Glomerular visceral epithelial cell (primary cell): ENCODE measurements around the gene RABL6.
"Not testable (repeated sequence)": the region's sequence is repeated elsewhere in the genome, so short reads cannot be mapped to it uniquely, and the experiment has no call there.

Source experiments
- DNase-seq: peaks from one replicate; pipeline ENCODE4 v3.0.0-alpha.2; 2016; ENCODE audit errors: extremely low spot score

RABL6 gene

DNA sequence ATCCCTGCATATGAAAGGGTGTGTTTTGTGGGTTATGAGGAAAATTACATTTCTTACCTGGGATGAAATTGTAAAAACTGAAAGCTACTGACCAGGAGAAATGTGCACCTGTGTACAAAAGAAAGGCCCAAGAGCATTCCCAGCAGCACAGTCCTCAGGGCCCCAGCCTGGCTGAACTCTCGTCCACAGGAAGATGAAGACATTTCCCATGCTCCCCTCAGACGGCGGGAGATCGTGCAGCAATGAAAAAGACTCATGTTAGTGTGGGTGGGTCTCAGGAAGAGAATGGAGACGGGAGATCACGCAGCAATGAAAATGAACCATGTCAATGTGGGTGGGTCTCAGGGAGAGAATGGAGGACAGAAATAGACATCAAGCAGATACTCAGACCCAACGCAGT lies 30.8 kb upstream of the RABL6 start:
- no peak for DNase-seq

DNA sequence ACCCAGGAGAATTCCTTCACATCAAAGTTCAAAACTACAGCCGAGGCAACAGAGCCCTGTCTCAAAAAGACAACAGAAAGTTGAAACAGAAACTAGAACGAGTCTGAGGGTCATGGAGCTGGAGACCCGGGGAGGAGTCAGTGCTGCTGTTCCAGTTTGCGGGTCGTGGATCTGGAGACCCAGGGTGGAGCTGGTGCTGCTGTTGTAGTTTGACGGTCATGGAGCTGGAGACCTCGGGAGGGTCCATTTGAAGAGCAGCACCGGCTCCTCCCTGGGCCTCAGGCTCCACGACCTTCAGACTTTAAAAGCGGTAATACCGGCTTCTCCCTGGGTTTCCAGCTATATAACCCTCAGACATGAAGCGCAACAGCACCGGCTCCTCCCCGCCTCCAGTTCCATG lies 30.4 kb upstream of the RABL6 start:
- no peak for DNase-seq

DNA sequence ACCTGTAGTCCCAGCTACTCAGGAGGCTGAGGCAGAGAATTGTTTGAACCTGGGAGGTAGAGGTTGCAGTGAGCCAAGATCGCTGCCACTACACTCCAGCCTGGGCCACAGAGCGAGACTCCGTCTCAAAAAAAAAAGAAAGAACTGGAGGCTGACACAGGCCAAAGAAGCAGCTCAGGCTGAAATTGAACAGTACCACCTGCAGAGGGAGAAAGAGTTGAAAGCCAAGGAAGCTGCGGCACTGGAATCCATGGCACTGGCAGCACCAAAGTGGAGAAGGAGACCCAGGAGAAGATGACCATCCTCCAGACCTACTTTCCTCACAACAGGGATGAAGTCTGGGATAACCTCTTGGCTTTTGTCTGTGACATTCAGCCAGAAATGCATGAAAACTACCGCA lies 27.9 kb upstream of the RABL6 start:
- DNase-seq = no peak

DNA sequence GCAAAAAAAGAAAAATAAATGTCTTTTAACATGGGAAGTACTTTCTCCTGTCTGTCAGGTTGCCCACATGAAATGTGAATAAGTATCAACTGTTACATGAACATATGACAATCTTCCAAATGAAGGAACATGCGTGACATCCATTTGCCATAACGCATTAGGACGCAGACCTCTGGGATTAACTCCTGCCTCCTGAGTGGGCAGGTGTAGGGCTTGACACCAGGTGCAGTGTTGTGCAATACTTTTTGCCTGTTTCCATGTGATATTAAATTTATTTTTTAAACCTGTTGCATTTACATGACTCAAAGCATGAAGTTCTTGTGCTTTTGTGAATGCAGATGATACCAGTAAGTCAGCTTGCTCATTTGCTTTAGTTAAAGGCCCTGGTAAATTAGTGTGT lies 25.3 kb upstream of the RABL6 start:
- no peak for DNase-seq

DNA sequence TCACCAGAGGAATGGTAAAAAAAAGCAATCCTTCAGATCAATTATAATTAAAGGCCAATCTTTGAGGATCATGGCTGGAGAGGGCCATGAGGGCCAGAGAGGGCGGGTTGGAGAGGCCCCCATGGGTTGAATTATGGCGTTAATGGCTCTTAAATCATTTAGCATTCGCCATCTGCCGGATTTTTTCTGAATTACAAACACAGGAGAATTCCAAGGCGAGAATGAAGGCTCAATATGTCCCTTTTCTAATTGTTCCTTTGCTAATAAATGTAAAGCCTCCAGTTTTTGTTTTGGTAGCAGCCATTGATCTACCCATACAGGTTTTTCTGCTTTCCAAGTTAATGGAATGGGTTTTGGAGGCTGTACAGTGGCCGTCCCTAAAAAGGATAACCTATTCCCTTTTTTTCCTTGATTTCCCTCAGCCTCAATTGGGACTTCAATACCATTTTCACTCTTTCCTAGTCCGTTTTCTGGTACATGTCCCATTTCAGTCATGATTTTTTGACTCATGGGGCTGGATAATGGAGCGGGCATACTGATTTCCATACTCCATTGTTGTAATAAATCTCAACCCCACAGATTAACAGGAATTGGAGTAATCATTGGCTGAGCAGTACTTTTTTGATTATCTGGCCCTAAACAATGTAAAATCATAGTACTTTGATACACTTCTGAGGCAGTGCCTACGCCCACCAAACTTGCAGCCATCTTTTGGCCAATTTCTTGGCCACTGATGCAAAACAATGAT lies 23.3 kb upstream of the RABL6 start:
- DNase-seq = no peak

DNA sequence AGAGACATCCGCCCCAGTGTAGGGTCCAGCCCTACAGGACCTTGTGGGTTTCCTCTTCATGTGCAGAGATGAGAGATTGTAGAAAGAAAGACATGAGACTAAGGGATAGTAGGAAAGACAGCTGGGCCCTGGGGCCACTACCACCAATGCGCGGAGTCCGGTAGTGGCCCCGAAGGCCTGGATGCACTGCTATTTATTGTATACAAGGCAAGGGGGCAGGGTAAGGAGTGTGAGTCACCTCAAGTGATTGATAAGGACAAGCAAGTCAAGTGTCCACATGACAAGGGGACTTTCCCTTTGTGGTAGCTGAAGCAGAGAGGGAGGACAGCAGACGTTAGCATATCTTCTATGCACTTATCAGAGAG lies 22.8 kb upstream of the RABL6 start:
- DNase-seq = no peak

DNA sequence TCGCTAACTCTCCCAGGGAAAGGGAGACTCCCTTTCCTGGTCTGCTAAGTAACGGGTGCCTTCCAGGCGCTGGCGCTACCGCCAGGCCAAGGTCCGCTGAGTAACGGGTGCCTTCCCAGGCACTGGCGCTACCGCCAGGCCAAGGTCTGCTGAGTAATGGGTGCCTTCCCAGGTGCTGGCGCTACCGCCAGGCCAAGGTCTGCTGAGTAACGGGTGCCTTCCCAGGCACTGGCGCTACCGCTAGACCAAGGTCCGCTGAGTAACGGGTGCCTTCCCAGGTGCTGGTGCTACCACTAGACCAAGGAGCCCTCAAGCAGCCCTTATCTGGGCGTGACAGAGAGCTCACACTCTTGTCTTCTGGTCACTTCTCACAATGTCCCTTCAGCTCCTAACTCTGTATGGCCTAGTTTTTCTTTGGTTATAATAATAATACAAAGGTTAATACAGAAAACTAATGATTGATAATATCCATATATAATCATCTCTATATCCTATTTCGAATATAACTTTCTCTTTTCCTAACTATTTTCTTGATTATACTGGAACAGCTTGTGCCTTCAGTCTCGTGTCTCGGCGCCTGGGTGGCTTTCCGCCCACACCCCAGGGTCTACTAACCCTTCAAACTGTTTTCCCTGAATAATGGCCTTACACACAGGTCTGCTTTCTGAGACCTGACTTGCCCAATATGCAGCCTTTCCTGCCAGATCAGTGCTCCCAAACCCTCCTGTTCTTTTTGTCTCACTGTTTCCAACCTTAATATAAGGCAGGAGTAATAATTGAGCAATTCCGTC lies 22.0 kb upstream of the RABL6 start:
- DNase-seq = not testable (repeated sequence)

DNA sequence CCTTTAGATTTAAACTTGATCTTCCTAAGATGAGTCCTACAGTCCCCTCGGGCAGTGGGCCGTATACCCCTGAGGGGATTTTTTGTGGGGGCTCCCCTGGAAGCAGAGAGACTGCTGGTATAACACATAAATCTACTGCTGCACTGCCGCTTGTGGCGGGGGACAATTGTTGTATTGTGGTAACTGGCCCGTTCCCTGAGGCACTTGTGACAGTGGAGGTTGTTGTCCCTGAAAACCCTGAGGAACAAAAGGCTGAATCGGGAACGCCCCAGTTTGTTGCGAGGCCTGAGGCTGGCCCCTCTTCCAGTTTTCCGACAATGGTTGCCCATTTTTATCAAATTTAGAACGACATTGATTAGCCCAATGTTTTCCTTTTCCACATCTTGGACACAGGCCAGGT lies 21.3 kb upstream of the RABL6 start:
- DNase-seq = no peak

DNA sequence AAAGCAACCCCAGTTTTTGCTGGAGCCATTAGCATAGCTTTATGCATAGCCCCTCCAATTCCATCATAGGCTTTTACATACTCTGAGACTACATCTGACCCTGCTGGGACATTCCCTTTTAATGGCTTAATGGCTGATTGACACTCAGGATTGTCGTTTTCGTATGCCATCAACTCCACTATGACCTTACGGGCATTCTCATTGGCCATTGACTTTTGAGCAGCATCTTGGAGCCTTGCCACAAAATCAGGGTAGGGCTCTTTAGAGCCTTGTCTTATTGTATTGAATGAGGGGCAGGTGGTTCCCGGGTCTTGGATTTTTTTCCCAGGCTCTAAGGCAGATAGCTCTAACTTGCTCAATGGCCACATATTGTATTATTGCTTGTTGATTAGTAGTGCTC lies 20.8 kb upstream of the RABL6 start:
- not testable (repeated sequence) for DNase-seq

DNA sequence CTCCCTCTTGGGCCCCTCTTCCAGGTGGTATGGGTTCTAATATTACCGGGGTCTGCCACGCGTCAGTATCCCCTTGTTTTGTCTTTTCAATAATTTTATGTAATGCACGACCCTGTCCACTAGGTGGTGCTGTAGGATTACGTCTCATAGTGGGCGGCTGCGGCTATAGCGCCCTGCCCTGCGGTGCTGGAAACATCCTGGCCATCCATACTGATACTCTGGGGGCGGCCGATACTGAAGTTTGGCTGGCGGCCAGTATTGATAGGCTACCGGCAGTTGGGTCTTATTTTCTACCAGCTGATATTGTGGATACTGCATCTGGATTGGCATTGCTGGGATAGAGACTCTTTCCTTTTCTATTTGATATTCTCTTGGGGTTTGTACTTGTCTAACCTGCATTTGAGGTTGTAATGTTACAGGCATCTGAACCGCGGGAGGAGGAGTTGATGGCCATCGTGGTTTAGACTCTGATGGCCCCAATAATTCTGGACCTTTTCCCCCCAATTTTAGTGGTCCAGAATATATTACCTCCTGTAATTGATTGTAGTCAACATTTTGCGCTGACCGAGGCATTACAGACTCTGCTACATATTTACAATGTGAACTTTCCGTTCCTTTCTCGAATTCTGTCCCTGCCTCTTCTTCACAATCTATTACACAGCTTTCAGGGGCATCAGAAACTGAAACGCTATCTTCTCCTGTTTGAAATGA lies 19.9 kb upstream of the RABL6 start:
- peak; percentile 69 for DNase-seq

DNA sequence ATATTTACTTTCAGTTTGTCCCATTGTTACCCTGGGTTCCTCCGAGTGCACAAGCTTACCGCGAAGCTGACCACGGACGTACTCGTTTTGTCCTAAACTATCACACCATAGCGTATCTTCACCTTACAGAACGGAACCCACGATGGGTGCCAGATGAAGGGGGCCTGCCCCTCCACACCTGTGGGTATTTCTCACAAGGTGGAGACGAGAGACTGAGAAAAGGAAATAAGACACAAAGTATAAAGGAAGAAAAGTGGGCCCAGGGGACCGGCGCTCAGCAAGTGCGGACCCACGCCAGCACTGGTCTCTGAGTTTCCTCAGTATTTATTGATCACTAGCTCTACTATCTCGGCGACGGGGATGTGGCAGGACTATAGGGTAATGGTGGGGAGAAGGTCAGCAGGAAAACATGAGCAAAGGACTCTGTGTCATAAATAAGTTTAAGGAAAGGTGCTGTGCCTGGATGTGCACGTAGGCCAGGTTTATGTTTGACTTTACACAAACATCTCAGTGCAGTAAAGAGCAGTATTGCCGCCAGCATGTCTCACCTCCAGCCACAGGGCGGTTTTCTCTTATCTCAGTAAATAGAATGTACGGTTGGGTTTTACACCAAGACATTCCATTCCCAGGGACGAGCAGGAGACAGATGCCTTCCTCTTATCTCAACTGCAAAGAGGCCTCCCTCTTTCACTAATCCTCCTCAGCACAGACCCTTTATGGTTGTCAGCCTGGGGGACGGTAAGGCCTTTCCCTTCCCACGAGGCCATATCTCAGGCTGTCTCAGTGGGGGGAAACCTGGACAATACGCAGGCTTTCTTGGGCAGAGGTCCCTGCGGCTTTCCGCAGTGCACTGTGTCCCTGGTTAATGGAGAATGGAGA lies 18.9 kb upstream of the RABL6 start:
- not testable (repeated sequence) for DNase-seq

DNA sequence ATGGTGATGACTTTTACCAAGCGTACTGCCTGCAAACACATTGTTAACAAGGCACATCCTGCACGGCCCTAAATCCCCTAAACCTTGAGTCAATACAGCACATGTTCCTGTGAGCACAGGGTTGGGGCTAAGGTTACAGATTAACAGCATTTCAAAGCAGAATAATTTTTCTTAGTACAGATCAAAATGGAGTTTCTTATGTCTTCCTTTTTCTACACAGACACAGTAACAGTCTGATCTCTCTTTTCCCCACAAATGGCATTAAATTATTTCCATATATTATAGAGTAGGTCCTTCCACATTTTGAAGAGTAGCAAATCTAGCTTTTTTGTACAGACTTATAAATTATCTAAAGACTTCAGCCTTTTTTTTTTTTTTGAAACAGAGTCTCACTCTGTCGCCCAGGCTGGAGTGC lies 18.2 kb upstream of the RABL6 start:
- no peak for DNase-seq

DNA sequence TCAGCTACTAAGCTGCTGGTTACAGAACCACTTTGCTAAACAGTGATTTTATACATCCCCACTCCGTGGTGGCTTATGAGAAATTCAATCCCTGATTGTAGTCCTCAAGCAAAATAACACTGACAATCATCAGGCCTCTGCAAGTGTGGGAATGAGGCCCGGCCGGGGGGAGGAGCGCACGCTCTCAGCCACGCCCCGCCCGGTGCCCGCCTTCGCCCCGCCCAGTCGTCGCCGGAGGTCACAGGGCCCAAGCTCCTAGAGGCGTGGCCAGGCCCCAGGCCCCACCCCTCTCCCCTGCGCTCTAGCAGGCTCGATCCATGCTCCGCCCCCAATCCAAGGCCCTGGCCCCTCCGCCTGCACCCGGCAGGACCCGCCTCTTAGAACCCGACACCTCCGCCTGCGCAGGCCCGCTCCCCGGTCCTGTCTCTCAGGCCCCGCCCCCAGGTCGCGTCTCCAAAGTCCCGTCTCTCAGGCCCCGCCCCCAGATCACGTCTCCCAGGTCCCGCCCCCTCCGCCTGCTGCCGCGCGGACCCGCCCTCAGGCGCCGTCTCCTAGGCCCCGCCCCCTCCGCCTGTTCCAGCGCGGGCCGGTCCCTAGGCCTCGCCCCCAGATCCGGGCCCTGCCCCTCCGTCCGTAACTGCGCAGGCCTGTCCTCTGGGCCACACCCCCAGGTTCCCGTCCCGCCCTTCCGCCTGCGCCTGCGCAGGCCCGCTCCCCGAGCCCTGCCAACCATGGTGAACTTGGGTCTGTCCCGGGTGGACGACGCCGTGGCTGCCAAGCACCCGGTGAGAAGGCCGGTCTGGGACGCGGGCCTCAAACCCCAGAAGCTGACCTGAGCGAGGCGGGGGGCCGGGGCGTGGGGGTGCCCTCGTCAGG lies 16.9 kb upstream of the RABL6 start, which contains the start of gene TMEM141:
TMEM141 (plus strand) TSS at position 705 of the 876 bp plus-strand sequence; CDS start at position 732, 27 bp downstream.
- peak; percentile 100 for DNase-seq

DNA sequence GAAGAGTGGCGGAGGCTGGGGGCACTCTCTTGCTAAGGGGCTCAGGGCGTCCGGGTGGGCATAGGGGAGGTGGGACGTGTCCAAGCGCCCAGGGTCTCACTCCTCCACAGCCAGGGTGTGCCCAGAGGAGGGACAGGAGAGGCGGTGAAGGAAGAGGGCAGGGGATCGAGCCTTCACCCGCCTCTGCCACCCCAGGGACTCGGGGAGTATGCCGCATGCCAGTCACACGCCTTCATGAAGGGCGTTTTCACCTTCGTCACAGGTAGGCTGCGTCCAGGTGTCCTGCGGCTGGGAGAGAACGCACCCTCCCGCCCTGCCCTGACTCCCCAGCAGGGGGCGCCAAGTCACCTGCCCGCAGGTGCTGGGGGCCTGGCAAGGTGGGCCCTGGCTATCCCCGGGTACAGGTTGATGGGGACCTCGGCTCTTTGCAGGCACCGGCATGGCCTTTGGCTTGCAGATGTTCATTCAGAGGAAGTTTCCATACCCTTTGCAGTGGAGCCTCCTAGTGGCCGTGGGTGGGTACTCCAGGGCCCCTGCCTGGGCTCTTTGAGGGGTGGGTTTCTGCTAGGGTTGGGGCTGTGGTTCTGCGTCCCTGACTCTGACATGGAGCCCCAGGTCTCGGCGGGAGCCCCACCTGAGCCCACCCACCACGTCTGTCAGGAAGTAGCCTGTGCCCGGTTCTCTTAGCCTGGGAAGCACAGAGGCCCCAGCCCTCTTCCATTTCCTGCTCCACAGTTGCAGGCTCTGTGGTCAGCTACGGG lies 16.1 kb upstream of the RABL6 start:
- peak; percentile 52 for DNase-seq

DNA sequence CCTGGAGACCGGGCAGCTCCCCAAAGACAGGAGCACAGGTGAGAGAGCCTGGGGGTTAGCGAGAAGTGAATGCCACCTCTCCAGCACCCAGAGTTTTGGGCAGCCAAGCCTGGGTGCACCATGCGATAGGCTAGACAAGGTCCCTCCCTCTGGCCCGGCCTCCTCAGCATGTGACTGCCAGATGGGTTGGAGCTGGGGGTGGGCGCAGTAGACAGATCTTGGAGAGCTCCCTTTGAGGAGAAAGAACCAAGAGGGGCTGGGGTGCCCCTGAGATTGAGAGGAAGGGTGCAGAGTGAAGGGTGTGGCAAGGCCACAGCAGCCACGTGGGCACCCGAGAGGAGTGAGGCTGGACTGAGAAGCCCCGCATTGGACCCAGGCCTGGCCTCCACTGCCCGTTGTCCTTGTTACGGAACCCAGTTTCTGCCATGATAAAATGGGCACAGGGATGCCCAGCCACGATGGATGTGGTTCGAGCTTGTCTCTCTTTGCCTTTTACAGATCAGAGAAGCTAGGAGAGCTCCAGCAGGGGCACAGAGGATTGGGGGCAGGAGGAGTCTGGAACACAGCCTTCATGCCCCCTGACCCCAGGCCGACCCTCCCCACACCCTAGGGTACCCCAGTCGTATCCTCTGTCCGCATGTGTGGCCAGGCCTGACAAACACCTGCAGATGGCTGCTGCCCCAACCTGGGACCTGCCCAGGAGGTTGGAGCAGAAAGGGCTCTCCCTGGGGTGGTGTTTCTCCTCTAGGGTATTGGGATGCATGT lies 15.2 kb upstream of the RABL6 start:
- DNase-seq = no peak

DNA sequence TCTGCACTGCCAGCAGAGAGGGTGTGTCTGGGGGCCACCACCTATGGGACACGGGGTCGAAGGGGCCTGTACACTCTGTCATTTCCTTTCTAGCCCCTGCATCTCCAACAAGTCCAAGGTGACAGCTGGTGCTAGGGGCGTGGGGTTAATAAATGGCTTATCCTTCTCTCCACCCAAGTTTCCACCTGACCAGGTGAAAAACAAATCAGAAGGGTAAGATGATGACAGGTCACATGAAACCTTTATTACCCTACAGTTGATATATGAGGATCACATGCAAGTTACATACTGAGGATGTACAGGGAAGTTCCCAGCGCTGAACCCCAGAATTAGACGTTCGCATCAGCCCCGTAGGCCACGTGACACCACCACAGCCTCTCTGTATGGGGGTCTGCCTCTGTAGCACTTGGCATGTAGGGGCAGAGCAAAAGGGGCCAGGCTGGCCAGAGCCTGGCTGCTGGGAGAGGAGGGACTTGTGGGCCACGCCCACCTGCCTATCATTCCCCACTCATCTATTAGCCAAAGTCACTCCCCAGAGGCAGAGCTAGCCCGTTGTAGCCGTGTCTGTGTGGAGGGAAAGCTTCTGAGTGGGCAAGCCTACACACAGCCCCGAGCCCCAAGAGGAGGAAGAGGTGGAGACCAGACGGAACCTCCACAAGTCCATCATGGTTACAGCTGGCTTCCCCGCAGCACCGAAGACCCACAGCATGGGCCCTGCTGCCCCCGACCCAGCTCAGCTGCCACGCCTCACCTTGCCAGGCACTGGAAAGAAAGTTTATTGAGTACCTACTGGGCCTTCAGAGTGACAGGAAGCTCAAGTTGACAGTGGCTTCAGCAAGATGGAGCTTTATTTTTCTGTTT lies 14.4 kb upstream of the RABL6 start:
- DNase-seq = no peak

DNA sequence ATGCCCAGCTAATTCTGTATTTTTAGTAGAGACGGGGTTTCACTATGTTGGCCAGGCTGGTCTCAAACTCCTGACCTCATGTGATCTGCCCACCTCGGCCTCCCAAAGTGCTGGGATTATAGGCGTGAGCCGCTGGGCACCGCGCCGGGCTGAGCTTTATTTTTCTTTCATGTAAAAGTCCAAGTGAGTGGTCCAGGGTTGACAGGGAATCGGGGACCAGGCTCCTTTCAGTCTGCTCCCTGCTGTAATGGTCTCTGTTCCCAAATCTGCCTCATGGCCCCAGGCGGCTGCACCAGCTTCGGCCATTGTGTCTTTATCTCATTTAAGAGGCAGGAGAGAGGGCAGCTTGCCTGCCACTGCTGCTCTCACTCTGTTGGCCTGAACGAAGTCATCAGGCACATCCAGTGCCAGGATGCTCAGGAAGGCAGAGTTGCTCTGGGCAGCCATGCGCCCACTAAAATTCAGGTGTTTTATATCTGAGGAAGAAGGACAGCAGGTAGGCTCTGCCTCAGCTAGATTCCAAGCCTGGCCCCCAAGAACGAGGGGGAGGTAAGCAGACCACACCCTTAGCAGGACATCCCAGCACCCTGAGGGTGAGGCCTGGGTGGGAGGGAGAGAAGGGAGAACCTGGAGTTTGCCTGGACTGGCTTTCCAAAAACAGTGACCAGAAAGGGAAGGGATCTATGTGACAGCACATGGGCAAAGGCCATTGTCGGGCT lies 13.3 kb upstream of the RABL6 start:
- DNase-seq = no peak

DNA sequence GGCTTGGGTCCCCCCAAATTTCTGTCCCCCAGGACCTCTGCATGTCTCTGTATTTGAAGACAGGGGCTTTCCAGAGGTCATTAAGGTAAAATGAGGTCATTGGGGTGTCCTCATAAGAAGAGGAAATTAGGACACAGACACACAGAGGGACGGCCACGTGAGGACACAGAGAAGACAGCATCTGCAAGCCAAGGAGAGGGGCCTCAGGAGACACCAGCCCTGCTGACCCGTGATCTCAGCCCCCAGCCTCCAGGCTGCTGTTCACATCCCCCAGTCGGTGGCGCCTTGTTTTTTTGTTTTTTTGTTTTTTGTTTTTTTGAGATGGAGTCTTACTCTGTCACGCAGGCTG lies 12.8 kb upstream of the RABL6 start:
- DNase-seq = no peak
